Head of caudate nucleus (tissue), 42 donors: Measurements from ENCODE around the gene CYBA.

Experiments used
- DNase-seq, 42 donors: peaks; one replicate each; pipeline versions ENCODE4 v3.0.0 to v3.0.0-alpha.2; 2020 to 2021; ENCODE audit warnings: mixed read lengths in 7 of 42
- intact Hi-C: fragments of 100-400 bp; cut with DNase I; formaldehyde crosslinking; loops from one replicate; pipeline ENCODE4 v1.15.0; 2022

CYBA gene

GRCh38 chr16:88667461-88667860, 16.6 kb upstream of the CYBA start:
- intact Hi-C loops, result loop anchor here (10.0 kb wide), 1 partner anchor 93 kb away; the partner anchor contains the start of gene ZC3H18
- DNase-seq, result no peak

- no peak for DNase-seq
- intact Hi-C loops, result loop anchor here (10.0 kb wide), 1 partner anchor 91 kb away; the partner anchor contains the start of gene ZC3H18
These were observed 14.7 kb upstream of the CYBA start for GRCh38 chr16:88665570-88665969.

- DNase-seq, result no peak
- intact Hi-C loops, result loop anchor here (10.0 kb wide), 1 partner anchor 90 kb away; the partner anchor contains the start of gene ZC3H18
These were observed 14.3 kb upstream of the CYBA start for GRCh38 chr16:88665148-88665547.

GRCh38 chr16:88662843-88663606, 12.2 kb upstream of the CYBA start, which contains the start of gene MVD:
Gene MVD, minus strand, starts transcription at chr16:88663091. Its CDS starts 11 bp downstream, at chr16:88663080.
- DNase-seq, result peak; percentile 95 to 99 (median 98)
- intact Hi-C loops, result loop anchor here (10.0 kb wide), 1 partner anchor 88 kb away; the partner anchor contains the start of gene ZC3H18

- DNase-seq, result peak in 3 of 42 donors; percentile 29 to 31 (median 30)
- intact Hi-C loops, result loop anchor here (10.0 kb wide), 1 partner anchor 88 kb away; the partner anchor contains the start of gene ZC3H18
These were observed 11.5 kb upstream of the CYBA start for GRCh38 chr16:88662222-88662842.

GRCh38 chr16:88661468-88661867, 10.6 kb upstream of the CYBA start:
- intact Hi-C loops, result loop anchor here (10.0 kb wide), 1 partner anchor 87 kb away; the partner anchor contains the start of gene ZC3H18
- DNase-seq, result no peak

- intact Hi-C loops, result no loop called here
- DNase-seq, result no peak
These were observed 8.3 kb upstream of the CYBA start for GRCh38 chr16:88659160-88659559.

GRCh38 chr16:88658714-88659113, 7.9 kb upstream of the CYBA start:
- intact Hi-C loops, result no loop called here
- no peak for DNase-seq

- no peak for DNase-seq
- intact Hi-C loops, result no loop called here
These were observed 6.5 kb upstream of the CYBA start for GRCh38 chr16:88657371-88657770.

- no peak for DNase-seq
- intact Hi-C loops, result no loop called here
These were observed 5.6 kb upstream of the CYBA start for GRCh38 chr16:88656291-88656980.

- no peak for DNase-seq
- intact Hi-C loops, result no loop called here
These were observed 5.0 kb upstream of the CYBA start for GRCh38 chr16:88655733-88656281.

GRCh38 chr16:88655053-88655732, 4.3 kb upstream of the CYBA start:
- DNase-seq, result no peak
- intact Hi-C loops, result no loop called here

GRCh38 chr16:88654363-88655052, 3.7 kb upstream of the CYBA start:
- intact Hi-C loops, result no loop called here
- no peak for DNase-seq

GRCh38 chr16:88653596-88654362, 2.9 kb upstream of the CYBA start:
- no peak for DNase-seq
- intact Hi-C loops, result no loop called here

GRCh38 chr16:88653101-88653500, 2.2 kb upstream of the CYBA start:
- intact Hi-C loops, result no loop called here

GRCh38 chr16:88652762-88653063, 1.9 kb upstream of the CYBA start:
- no peak for DNase-seq
- intact Hi-C loops, result no loop called here

More at GRCh38 chr16:88653101-88653500, 2.2 kb upstream of the CYBA start:
- no peak for DNase-seq

- intact Hi-C loops, result no loop called here
- no peak for DNase-seq
These were observed 1.3 kb upstream of the CYBA start for GRCh38 chr16:88651989-88652761.
